KOPT-K1 (cell line): ENCODE measurements around the gene CWF19L2.
"Not testable (repeated sequence)": the region's sequence is repeated elsewhere in the genome, so short reads cannot be mapped to it uniquely, and the experiment has no call there.

Experiments
- H3K27ac ChIP-seq: fragments of 200-600 bp; sonication (generic); 2 replicates; pipeline ENCODE4 v1.5.1; 2016; ENCODE audit warnings: antibody characterized with exemption, mild to moderate bottlenecking, low read depth, low read length; ENCODE audit not compliant: poor library complexity, severe bottlenecking
- H3K36me3 ChIP-seq: fragments of 200-600 bp; sonication (generic); 2 replicates; pipeline ENCODE4 v1.5.1; 2017; ENCODE audit warnings: antibody characterized with exemption, mild to moderate bottlenecking, low read length, moderate library complexity; ENCODE audit not compliant: insufficient read depth
- H3K9me3 ChIP-seq: fragments of 200-600 bp; sonication (generic); 2 replicates; pipeline ENCODE4 v1.5.1; 2017; ENCODE audit warnings: antibody characterized with exemption, low read length, mild to moderate bottlenecking; ENCODE audit not compliant: insufficient read depth, poor library complexity, severe bottlenecking

The CWF19L2 gene

GRCh38 chr11:107466275-107466866 is 8.7 kb upstream of the CWF19L2 start:
- H3K27ac ChIP-seq, H3K9me3 ChIP-seq, H3K36me3 ChIP-seq: not testable (repeated sequence)

DNA sequence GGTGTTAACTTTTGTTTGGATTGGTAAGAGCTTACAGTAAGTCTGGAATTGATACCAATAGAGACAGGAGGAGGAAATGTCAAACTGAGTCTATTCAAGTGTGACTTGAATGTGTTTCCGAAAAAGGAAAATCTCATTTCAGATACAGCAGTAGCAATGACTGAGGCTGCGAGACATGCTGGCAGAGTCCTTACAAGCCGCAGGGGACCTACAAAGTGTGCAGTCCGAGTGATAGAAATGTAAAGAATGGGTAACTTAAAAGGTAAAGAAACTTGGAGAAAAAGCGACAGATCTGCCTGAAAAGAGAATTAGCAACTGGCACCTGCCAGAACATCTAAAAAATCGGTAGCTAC is 444 bp downstream of the CWF19L2 start:
- Histone ChIP-seq H3K36me3 (peaks cover 28% of the 10 kb centered on the region), H3K27ac (peak overlapping the region; percentile 79), H3K9me3 (no peaks in the 10 kb centered on the region)

DNA sequence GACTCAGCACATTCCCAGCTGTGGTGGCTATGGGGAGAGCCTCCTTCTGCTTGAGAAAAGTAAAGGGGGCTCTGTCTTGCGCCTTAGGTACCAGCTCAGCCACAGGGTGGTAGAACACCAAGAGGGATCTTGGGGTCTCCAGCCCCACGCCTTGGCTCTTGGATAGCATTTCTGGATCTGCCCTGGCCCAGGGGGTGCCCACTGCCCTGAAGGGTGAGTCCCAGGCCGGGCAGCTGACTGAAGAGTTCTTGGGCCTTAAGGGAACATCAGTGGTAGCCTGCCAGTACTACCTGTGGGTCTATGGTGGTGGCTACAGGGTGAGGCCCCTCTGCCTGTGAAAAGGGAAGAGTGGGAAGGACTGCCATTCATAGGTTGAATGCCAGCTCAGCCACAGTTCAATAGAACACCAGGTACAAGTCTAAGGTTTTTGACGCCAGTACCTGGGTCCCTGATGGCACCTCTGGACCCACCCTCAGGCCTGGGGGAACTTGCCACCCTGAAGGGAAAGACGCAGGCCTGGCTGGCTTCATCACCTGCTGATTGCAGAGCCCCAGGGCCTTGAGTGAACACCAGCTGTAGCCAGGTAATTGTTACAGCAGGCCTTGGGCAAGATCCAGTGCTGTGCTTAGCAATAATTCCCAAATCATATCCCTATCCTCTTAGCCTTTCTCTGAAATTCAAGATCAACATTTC is 3.9 kb downstream of the CWF19L2 start:
- Histone ChIP-seq H3K9me3 (no peaks in the 10 kb centered on the region), H3K27ac (no peak overlapping the region), H3K36me3 (peaks cover 46% of the 10 kb centered on the region)

- Histone ChIP-seq H3K27ac (no peak overlapping the region), H3K9me3 (no peaks in the 10 kb centered on the region), H3K36me3 (peaks cover 64% of the 10 kb centered on the region)
These were observed 10.7 kb downstream of the CWF19L2 start for GRCh38 chr11:107446822-107447431.

- Histone ChIP-seq H3K9me3 (no peaks in the 10 kb centered on the region), H3K27ac (no peak overlapping the region), H3K36me3 (peaks cover 79% of the 10 kb centered on the region)
These were observed 14.9 kb downstream of the CWF19L2 start for GRCh38 chr11:107442715-107443215.

GRCh38 chr11:107439586-107440167 is 17.9 kb downstream of the CWF19L2 start:
- H3K36me3 ChIP-seq = peaks cover 55% of the 10 kb centered on the region
- no peaks in the 10 kb centered on the region for H3K9me3 ChIP-seq
- H3K27ac ChIP-seq = no peak overlapping the region

DNA sequence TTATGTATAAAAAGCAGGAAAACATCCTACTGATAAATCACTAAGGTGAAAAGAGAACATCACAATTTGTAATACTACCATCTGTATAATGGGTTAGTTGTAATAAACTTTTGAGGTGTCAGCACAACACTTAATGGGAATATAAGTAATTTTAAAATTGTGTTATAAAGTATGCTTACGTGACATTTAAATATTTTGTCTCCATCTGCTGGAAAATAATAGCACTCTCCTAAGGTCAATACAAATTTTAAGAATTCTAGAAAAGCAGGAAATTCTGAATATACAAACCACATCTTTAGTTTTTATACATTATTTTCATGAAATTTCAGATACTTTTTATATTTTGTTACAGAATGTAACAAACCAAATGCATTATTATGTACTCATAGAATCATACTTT is 19.5 kb downstream of the CWF19L2 start:
- Histone ChIP-seq H3K36me3 (peaks cover 48% of the 10 kb centered on the region), H3K27ac (no peak overlapping the region), H3K9me3 (no peaks in the 10 kb centered on the region)

DNA sequence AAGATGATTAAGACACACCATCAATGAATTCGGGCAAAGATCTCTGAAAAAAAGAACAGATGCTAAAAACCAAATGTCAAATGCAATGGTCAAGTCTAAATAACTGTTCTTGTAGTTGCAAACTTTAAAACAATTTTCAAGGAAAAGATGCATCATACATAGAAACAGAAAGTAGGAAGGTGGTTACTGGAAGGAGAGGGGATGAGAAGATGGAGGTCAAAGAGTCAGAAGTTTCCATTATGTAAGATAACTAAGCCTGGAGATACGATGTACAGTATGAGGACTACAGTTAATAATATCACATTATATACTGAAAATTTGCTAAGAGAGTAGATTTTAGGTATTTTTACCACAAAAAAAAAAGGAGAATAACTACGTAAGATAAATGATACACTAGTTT is 27.1 kb downstream of the CWF19L2 start:
- no peak overlapping the region for H3K27ac ChIP-seq
- H3K9me3 ChIP-seq = no peaks in the 10 kb centered on the region
- peaks cover 22% of the 10 kb centered on the region for H3K36me3 ChIP-seq

DNA sequence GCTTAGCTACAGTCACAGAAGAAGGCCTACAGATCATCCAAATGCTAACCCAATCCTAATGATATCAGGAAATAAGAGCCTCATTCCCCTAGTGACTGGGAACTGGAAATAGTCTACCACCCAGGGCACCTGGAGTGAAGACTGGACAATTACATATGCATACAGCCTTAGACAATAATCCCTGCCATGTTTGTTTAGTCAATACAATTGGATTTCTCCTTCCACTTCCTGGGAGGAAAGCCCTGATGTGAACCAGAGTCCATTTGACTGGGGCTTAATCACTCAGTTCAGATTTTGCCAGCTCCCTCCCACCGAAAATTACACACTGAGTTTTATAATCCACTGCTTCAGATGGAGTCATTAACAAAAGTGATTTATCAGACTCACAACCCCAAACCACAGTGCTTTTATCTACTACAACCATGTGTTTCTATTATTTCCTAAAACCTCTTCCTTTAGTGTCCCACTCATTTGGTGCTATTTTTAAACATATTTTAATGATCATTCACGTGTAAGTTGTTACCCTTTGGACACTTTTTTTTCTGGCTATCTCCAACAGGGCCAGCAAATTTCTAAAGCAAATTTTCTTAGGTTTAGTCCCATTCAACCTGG is 29.9 kb downstream of the CWF19L2 start:
- peaks cover 20% of the 10 kb centered on the region for H3K36me3 ChIP-seq
- no peaks in the 10 kb centered on the region for H3K9me3 ChIP-seq
- H3K27ac ChIP-seq = no peak overlapping the region

- H3K36me3 ChIP-seq = peaks cover 41% of the 10 kb centered on the region
- H3K27ac ChIP-seq = no peak overlapping the region
- no peaks in the 10 kb centered on the region for H3K9me3 ChIP-seq
These were observed 44.3 kb downstream of the CWF19L2 start for GRCh38 chr11:107413352-107413751.

DNA sequence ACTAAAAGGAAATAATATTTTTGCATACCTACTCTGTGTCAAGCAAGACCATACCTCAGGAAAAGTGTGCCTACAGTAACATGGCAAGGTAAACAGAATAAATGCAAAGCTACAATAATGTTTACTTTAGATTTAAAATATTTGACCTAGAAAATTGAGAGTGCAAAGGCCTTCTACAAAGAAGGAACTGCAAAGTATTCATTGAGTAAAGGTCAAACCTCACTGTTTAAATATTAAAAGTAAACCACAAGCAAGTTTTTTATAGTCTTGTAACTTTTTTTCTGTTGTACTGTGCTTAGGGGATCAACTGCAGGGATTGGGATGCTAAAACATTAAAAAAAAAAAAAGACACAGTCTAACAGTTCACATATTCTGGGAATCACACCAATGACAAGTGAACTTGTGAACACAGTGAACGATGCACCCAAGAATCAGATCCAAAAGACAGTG is 48.8 kb downstream of the CWF19L2 start:
- peaks cover 24% of the 10 kb centered on the region for H3K36me3 ChIP-seq
- H3K9me3 ChIP-seq = no peaks in the 10 kb centered on the region
- no peak overlapping the region for H3K27ac ChIP-seq

DNA sequence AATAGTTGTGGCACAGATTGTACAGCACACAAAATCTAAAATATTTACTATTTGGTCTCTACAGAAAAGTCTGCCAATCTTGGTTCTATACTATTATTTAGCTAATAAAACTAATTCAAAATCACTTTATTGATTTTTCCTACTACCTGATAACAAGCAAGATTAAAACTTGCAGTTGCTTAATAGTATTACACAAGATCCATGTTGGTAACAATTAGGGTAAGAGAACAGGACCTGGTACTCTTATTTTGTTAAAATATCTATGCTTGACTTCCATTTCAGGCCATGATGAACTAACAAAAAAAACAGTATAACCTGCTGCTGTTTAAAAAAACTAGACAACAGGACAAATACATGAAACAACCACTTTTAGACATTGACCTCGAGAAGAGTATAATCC is 52.4 kb downstream of the CWF19L2 start:
- Histone ChIP-seq H3K36me3 (peaks cover 9% of the 10 kb centered on the region; the same call in 1 of the 2 replicates), H3K9me3 (no peaks in the 10 kb centered on the region), H3K27ac (no peak overlapping the region)

DNA sequence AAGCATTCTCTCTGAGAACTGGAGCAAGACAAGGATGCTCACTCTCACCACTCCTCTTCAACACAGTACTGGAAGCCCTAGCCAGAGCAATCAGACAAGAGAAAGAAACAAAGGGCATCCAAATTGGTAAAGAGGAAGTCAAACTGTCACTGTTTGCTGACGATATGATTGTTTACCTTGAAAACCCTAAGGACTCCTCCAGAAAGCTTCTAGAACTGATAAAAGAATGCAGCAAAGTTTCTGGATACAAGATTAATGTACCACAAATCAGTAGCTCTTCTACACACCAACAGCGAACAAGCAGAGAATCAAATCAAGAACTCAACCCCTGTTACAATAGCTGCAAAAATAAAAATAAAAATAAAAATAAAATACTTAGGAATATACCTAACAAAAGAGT is 56.5 kb downstream of the CWF19L2 start:
- H3K9me3 ChIP-seq = peaks cover 12% of the 10 kb centered on the region
- not testable (repeated sequence) for H3K27ac ChIP-seq
- H3K36me3 ChIP-seq = peaks cover 13% of the 10 kb centered on the region; the same call in 1 of the 2 replicates

- Histone ChIP-seq H3K36me3 (peaks cover 17% of the 10 kb centered on the region), H3K9me3 (peaks cover 12% of the 10 kb centered on the region), H3K27ac (no peak overlapping the region)
These were observed 60.3 kb downstream of the CWF19L2 start for GRCh38 chr11:107397357-107397756.

- H3K9me3 ChIP-seq = no peaks in the 10 kb centered on the region
- no peak overlapping the region for H3K27ac ChIP-seq
- peaks cover 39% of the 10 kb centered on the region for H3K36me3 ChIP-seq
These were observed 65.0 kb downstream of the CWF19L2 start for GRCh38 chr11:107392611-107393010.
